ENCODE results near the gene PCSK5.

DNA sequence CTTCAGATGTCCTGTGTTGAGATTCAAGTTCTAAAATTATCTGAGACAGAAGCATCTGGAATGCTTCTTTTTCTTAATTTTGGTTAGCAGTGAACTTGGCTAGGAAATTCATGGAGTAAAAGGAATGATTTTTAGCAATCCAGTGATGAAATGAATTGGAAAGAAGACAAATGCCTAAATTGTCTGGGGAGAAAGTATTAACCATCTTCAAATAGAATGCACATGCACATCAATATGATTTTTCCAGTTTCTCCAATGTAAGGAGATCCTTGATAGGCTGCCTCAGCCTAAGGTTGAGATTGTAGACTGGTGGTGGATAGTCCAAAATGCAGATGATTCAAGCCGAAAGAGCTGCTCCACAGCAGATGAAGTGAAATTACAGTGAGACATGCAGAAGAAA lies 106.7 kb downstream of the PCSK5 start:
- TF ChIP-seq, protein P1, sequence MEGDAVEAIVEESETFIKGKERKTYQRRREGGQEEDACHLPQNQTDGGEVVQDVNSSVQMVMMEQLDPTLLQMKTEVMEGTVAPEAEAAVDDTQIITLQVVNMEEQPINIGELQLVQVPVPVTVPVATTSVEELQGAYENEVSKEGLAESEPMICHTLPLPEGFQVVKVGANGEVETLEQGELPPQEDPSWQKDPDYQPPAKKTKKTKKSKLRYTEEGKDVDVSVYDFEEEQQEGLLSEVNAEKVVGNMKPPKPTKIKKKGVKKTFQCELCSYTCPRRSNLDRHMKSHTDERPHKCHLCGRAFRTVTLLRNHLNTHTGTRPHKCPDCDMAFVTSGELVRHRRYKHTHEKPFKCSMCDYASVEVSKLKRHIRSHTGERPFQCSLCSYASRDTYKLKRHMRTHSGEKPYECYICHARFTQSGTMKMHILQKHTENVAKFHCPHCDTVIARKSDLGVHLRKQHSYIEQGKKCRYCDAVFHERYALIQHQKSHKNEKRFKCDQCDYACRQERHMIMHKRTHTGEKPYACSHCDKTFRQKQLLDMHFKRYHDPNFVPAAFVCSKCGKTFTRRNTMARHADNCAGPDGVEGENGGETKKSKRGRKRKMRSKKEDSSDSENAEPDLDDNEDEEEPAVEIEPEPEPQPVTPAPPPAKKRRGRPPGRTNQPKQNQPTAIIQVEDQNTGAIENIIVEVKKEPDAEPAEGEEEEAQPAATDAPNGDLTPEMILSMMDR (IDR thresholded peaks at IDR 0.05), result no peak
- TF ChIP-seq EP300 (IDR thresholded peaks at IDR 0.05) (no peak), POLR2A (IDR thresholded peaks at IDR 0.05; ENCODE audit: low read depth) (no peak)
